Femur (tissue), 1 donor: ENCODE results near the gene CALR3.
A peak's percentile ranks its signal among the peaks of the same experiment; 100 is the strongest.
"Not testable (repeated sequence)": the region's sequence is repeated elsewhere in the genome, so short reads cannot be mapped to it uniquely, and the experiment has no call there.

Experiments used
- DNase-seq: peaks from one replicate; pipeline ENCODE4 v3.0.0-alpha.2; 2017

The CALR3 gene

DNA sequence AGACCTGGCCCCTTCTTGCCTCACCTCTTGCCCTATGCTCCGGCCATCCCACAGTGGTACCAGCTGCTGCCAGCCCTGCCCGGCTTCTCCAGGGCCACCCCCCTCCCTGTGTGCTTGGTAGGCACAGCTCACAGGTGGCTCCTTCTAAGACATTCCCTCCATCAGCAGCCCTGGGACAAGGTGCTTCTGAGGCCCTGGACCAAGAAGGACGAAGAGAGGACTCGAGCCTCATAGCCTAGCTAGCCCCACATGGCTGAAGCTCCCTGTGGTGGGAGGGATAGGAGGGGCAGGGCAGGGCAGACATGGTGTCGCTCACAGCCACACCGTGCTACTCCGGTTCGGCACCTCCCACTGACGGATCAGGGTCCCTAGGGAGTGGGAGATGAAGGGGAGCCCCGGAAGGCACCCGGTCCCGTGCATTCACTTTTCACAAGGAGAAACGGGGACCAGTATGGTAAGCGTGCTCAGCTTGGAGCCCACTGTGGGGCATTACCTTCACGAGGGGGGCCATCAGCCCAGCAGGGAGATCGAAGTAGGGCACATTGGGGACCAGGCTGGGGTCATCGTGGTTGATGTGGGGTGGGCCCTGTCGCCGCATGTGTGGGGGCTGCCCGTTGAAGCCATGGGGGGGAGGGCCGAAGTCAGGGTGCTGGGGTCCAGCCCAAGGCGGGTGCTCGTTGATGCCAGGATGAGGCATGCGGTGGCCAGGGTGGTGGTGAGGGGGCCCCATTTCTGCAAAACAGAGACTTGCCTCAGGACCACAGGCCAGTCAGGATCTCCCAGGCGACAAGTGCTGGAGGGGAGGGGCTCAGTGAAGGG, 26.8 kb upstream of the CALR3 start:
- no peak for DNase-seq

DNA sequence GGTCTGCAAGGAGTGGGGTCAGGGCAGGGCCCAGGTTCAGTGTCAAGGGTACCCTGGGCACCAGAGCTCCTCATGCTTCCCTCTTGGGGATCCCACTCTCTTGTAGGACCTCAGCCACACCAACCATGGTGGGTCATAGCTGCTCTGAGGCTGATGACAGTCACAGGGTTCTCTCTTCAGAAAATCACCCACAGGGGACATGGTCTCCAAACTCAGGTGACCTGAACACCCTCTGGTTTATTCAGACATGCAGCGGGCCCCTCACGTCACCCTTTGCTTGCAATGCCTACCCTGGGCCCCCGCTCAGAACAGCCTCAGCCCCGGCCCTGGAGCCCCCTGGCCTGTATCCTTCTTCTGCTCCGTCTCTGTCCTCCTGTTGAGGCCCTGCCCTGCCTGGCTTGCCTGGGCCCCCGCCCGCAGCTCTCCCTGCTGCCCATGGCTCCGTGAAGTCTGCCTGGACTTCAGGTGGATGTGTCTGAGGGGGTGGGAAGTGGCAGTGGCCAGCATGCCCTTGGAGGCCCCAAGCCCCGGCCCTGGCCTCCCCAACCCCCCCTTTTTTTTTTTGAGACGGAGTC, 25.8 kb upstream of the CALR3 start:
- no peak for DNase-seq

DNA sequence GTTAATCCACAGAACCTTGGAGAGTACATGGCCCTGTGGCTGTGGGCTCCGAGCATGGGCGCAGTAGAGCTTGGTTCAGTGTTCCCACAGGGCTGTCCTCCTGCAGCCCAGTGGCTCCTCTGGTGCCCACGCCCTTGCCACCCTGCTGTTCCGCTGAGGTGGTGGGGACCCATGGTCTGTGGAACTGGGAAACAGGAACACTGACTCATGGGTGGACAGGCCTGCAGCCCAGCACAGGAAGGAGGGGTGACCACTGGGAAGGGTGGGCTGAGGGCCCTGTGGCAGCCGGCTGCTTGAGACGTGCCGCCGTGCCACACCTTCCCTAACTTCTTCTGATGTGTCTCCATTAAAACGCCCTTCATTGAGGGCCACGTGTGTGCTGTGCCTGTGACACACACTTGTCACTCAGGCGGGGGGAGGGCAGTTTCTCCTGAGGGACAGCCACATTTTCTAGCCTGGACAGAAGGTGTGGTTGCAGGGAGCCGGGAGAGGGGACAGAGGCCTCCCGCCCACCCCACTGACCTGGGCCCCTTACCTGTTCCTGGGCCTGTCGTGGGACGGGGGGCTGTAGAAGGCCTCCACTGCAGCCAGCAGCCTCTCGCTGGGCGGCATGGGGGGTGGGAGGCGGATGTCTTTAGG, 25.1 kb upstream of the CALR3 start:
- DNase-seq, result no peak

DNA sequence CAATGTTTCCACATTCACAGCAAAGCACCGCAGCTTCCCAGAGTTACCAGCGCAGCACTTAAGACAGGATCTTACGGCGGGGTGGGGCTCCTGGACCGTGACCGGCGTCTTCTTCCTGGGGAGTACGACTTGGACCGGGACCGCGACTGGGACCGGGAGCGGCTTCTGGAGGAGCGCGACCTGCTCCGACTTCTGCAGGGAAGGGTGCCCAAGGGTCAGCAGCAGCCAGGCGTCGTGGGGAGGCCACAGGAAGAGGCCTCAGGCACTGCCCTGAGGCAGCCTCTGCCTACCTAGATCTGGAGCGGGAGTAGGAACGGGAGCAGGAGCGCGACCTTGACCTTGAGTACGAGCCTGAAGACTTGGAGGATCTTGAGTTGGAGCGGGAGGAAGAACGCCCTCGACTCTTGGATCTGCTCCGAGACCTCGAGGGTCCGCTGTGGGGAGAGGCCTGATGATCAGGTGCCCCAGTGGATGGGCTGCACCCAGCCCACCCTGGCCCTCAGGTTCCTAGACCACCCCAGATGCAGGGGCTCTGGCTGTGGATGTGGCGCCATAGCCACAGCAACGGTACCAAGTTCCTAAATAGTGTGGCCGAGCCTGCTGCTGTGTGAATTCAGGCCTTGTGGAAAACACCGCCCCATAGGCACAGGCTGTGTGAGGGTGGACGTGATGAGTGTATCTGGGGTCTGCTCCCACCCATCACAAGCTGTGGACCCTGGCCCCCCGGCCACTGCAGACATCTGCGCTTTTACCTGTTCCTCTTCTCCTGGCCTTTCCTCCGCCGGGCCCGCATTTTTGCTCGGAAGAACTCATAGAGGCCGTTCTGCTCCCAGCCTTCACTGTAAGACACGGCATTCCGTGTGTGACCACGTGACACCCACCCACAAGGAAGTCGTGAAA, 24.4 kb upstream of the CALR3 start:
- no peak for DNase-seq

DNA sequence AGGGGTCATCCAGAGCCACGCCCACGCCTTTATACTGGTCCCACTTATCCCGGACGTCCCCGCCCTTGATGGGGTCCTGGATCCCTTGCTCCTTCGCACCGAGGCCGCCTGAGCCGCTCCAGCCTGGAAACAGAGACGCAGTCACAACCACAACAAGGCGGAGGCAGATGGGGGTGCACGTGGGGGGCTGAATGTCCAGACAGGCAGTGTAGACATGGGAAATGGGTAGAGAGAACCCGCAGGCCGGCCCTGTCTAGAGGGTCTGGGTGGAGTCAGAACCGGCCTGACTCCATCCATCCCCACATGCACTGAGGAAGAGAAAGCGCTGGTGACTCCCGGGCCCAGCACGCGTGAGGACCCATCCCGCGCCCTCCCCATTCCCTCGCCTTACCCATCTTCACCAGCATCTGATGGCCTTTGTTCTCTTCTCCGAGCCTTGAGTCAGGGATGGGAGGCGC, 23.3 kb upstream of the CALR3 start:
- DNase-seq, result no peak

DNA sequence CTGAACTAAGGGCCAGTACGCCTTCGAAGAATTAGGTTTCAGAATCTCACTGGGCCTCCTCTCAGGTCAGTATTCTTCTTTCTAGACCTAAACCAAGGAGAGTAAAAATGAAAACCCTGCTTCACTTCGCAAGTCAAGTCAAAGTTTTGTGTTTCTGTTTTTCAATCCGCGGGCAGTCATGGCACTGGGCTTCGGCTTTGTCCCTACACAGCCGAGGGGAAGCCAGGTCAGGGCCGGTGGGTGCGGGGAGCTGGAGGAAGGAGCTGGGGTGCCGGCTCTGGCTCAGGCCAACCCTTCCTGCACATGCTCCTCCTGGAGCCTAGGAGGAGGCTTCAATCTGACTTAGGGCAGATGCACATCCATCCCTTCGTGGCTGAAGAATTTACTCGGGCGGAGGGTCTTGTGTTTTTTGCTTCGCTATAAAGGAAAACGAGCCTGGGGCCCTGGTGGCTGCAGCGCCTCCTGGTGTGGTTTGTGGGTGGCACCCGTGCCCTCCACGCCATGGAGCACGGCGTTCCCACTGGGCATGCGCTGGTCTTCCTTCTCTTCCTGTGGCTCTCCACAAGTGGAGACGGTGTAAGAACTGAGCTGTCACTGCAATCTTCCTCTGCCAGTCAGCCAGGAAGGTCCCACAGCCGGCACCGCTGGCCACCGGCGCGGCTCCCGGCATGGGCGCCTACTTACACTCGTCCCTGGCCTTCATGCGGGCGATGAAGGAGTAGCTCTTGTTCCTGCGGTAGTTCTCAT, 22.7 kb upstream of the CALR3 start:
- DNase-seq, result no peak

DNA sequence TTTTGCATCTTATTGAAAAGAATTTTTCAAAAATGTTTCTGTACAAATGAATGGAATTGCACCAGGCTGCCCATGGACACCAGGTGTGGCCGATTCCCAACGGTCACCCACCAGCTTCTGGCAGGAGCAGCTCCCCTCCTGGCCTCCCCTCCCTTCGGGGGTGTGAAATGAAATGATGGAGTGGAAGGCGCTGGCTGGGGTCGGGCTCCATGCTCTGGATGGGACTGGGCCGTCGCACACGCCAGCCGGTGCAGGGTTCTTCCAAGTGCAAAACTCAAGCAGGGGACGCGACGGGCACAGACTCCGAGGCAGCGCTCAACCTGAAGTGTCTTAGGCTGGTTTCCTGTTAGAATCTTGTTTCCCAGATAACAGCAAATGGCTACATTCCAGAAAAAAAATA, 22.1 kb upstream of the CALR3 start:
- no peak for DNase-seq

DNA sequence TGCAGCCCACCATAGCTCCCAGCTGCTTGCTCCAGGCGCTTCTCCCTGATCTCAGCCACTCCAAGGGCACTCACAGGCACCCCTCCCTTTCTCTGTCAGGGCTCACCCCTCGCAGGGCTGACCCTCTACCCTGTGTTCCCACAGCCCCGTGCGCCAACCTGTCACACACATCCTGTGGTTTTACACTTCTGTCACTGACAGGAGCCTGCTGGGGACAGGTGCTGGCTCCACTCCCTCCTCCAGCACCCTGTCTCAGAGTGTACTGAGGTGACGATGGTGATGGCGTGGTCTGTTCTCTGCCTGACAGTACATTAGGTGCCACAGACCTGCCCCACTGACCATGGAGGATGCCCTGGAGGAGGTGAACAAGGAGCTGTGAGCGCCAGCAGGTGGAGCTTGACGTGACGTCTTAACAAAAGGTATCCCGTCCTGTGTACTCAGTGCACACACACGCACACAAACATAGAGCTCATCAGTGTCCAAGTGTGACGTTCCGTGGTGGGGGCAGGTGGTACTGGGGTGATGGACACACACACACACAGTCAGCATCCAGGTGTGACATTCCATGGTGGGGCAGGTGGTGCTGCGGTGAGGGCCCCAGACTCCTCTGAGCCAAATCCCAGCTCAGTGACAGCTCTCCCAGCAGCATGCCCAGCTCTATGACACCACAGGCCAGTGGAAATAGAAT, 21.1 kb upstream of the CALR3 start:
- no peak for DNase-seq

DNA sequence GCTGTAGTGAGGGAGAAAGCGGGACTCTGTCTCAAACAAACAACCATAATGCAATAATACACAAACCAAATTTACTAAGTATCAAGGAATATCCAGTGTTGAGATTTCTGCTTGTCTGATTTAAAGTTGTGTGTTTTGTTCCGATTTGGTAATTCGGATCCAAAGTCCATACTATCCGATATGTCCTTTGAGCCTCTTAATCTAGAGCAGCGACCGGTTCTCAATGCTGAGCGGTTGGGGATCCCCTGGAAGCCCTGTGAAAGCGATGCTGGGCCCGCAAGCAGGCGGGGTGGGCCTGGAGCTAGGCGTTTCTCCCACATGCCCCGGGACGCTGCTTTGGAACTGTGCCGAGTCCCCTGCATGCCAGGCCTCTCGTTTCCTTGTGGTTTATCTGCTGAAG, 20.4 kb upstream of the CALR3 start:
- DNase-seq, result no peak

DNA sequence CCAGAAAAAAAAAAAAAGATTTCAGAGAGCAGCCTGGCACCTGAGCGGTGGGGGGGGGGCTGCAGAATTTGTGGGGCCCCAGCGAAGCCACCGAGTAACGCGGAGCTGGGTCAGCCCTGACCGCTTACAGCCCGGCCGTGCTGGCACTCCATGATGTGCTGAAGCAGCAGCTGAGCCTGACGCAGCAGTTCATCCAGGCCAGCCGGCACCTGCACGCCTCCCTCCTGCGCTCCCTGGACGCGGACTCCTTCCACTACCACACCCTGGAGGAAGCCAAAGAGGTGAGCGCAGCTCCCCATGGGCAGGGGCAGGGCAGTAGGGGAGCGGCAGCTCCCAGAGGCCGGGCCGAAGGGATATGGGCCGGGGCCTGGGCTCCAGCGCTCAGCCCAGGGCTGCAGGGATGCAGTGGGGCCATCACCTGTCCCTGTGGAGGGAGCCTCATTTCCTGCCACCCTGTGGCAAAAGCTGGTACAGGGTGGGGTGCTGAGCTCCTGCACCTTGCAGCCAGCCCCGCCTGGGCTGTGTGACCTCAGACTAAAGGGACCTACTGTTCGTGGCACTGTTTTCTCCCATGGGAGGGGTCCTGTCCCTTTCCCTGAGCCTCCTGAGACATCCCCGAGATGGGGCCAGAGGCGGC, 18.5 kb upstream of the CALR3 start:
- DNase-seq, result no peak

DNA sequence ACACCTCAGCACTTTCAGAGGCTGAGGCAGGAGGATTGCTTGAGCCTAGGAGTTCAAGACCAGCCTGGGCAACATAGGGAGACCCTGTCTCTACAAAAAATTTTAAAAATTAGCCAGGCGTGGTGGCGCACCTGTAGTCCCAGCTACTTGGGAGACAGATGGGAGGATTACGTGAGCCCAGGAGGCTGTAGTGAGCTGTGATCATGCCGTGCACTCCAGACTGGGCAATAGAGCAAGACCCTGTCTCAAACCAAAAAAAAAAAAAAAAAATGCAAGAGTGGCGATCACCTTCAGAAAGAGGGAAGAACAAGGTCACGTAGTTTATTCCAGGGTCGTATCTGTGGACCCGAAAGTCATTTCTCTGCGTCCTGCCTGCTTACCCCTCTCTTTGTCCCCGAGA, 16.6 kb upstream of the CALR3 start:
- DNase-seq, result not testable (repeated sequence)

DNA sequence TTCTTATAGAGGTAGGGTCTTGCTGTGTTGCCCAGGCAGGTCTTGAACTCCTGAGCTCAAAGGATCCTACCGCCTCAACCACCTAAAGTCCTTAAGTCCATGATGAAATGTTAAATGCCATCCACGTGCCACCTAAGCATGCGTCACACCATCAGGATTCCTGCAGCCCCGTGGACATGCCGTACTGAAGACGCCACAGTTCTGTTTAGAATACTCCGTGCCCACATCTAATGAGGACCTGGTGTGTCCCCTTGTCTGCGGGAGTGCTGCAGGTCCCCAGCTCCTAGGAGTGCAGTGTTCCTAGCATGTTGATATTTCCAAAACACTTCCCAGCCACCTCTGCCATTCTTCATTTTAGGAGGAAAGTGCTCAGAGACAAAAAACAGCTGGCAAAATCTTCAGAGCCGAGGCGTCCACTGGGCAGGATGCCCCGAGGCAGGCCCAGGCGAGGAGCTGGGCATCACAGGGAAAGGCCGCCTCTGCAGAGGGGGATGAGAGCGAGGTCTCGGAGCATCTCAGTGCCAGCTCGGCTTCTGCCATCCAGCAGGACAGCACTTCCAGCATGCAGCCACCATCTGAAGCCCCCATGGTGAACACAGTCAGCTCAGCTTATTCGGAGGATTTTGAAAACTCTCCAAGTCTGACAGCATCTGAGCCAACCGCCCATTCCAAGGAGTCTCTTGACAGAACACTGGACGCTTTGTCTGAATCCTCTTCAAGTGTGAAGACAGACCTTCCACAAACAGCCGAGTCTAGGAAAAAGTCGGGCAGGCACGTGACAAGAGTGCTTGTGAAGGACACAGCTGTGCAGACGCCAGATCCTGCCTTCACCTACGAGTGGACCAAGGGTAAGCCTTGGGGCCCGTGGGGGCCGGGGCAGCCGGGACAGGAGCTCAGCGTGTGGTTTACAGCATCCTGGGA, 13.4 kb upstream of the CALR3 start:
- DNase-seq, result peak; percentile 78

DNA sequence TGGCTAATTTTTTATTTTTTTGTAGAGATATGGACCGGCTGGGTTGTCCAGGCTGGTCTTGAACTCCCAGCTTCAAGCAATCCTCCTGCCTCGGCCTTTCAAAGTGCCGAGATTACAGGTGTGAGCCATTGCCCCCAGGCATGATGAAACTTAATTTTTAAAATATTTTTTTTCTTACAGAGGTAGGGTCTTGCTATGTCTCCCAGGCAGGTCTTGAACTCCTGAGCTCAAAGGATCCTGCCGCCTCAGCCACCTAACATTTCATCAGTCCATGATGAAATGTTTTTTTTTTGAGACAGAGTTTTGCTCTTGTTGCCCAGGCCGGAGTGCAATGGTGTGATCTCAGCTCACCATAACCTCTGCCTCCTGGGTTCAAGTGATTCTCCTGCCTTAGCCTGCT, 12.6 kb upstream of the CALR3 start:
- no peak for DNase-seq

DNA sequence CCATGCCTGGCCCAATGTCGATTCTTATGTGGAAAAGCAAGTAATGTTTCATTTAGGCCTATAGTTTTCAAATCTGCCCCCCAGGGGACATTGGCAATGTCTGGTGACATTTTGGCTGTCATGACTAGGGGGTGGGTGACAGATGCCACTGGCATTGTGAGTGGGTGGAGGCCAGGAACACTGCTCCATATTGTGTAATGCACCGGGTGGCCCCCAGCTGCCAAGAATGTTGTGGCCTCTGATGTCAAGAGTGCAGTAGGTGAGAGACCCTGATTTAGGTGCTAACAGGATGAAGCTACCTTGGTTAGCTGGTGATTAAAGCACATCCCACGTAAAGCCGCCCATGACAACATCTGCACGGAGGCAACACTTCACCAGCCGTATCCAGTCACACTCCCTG, 11.0 kb upstream of the CALR3 start:
- DNase-seq, result no peak

DNA sequence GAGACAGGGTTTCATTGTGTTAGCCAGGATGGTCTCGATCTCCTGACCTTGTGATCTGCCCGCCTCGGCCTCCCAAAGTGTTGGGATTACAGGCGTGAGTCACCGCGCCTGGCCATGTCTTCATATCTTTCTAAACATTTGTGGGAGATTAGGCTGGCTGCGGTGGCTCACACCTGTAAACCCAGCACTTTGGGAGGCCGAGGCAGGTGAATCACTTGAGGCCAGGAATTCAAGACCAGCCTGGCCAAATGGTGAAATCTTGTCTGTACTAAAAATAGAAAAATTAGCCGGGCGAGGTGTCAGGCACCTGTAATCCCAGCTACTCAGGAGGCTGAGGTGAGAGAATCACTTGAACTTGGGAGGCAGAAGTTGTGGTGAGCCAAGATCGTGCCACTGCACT, 10.2 kb upstream of the CALR3 start:
- not testable (repeated sequence) for DNase-seq

DNA sequence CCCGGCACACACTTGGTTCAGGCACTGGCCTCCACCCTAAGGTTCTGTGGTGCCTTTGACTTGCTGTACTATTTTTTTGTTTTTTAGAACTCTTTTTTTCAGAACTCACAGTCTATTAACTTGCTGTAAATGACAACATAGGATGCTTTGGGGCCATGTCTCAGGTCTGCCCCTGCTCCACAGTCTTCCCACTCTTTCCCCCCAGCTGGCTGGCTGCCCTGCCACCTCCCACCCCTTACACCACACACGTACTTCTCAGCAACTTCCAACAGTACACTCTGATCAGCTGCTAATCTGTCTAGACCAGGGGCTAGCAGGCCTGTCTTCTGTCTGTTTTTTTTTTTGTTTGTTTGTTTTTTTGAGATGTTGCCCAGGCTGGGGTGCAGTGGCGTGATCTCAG, 8.3 kb upstream of the CALR3 start:
- DNase-seq, result no peak

DNA sequence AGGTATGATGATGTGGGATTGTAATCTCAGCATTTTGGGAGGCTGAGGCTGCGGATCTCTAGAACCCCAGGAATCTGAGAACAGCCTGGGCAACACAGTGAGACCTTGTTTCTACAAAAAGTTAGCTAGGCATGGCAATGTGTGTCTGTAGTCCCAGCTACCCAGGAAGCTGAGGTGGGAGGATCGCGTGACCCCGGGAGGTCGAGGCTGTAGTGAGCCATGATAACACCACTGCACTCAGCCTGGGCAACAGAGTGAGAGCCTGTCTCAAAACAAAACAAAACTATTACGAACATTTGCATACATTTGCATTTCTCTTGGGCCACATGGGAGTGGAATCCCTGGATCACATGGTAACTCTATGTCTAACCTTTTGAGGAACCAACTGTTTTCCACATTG, 1.9 kb upstream of the CALR3 start:
- DNase-seq, result no peak

DNA sequence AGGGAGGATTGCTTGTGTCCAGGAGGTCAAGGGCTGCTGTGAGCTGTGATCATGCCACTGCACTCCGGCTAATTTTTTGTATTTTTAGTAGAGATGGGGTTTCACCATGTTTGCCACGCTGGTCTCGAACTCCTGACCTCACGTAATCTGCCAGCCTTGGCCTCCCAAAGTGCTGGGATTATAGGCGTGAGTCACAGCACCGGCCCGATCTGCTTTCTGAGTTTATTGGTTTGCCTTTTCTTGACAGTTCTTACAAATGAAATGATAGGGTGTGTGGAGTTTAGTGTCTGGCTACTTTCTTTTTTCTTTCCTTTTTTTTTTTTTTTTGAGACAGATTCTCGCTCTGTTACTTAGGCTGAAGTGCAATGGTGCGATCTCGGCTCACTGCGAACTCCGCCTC, 1.1 kb upstream of the CALR3 start:
- DNase-seq, result no peak

DNA sequence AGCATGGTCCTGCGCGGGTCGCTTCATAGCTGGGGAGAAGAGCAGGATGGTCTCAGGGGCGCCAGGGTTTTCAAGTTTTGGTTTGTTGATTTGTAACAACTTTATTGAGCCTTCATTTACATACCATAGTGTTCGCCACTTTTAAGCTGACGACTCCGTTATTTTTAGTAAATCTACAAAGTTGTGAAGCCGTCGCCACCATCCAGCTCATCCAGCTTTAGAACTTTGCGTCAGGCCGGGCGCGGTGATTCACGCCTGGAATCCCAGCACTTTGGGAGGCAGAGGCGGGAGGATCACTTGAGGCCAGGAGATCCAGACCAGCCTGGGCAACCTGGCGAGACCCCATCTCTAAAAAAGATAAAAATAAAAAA, 631 bp upstream of the CALR3 start:
- DNase-seq, result no peak

DNA sequence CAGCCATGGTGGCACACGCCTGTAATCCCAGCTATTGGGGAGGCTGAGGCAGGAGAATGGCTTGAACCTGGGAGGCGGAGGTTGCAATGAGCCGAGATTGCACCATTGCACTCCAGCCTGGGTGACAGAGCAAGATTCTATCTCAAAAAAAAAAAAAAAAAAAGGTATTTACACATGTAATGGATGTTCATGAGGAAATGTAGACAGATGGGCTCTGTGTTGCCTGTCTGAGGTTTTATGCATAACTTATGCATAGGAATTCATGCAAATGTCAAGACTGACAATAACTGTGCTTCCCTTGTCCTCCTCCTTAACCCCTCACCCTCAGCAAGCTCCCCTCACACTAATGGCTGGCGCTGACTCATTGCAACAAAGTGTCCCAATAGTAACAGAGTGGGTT, 9.5 kb downstream of the CALR3 start:
- DNase-seq, result not testable (repeated sequence)
